IPS DF 6.9 (cell line): Measurements from ENCODE around the gene C10orf67.

Experiments
- DNase-seq: peaks from one replicate; pipeline ENCODE4 v3.0.0-alpha.2; 2013; ENCODE audit warnings: low read depth, low spot score
- H3K27ac ChIP-seq: one replicate; pipeline ENCODE4 v1.5.1; 2013; ENCODE audit warnings: low read length, control low read depth
- H3K27me3 ChIP-seq: 2 replicates; pipeline ENCODE4 v1.6.1; 2013; ENCODE audit warnings: mild to moderate bottlenecking, low read length; ENCODE audit not compliant: control insufficient read depth, insufficient read depth
- H3K36me3 ChIP-seq: 2 replicates; pipeline ENCODE4 v1.6.1; 2013; ENCODE audit warnings: low read length; ENCODE audit not compliant: control insufficient read depth, insufficient read depth
- H3K4me1 ChIP-seq: 2 replicates; pipeline ENCODE4 v1.6.1; 2013; ENCODE audit warnings: low read length; ENCODE audit not compliant: control insufficient read depth, insufficient read depth
- H3K4me3 ChIP-seq: 2 replicates; pipeline ENCODE4 v1.5.1; 2013; ENCODE audit warnings: mild to moderate bottlenecking, low read length
- H3K9me3 ChIP-seq: 2 replicates; pipeline ENCODE4 v1.6.1; 2013; ENCODE audit warnings: low read length, inconsistent platforms; ENCODE audit not compliant: control insufficient read depth, insufficient read depth
- WGBS: extraction: QIAGEN DNeasy Blood & Tissue Kit; methylation state at CpG from one replicate; pipeline ENCODE4 v1.1.7; 2013; ENCODE audit warnings: mixed read lengths, missing lambda C conversion rate; ENCODE audit not compliant: insufficient read length, insufficient coverage; 5-methylcytosine and 5-hydroxymethylcytosine counted together

Gene C10orf67

DNA sequence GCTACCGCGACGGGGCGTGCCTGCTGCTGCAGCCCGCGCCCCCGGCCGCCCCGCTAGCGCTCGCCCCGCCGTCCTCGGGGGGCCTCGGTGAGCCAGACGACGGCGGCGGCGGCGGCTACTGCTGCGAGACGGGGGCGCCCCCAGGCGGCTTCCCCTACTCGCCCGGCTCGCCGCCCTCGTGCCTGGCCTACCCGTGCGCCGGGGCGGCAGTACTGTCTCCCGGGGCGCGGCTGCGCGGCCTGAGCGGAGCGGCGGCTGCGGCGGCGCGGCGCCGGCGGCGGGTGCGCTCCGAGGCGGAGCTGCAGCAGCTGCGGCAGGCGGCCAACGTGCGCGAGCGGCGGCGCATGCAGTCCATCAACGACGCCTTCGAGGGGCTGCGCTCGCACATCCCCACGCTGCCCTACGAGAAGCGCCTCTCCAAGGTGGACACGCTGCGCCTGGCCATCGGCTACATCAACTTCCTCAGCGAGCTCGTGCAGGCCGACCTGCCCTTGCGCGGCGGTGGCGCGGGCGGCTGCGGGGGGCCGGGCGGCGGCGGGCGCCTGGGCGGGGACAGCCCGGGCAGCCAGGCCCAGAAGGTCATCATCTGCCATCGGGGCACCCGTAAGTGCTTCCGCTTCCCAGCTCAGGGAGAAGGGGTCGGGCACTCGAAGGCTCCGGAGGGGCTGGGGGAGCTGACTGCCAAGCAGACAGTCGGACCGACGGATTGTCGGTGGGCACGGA is 151.7 kb downstream of the C10orf67 start:
- H3K27ac ChIP-seq, result no peak overlapping the region
- no CpG with 5 or more reads among the region's 100 CpGs for WGBS
- no peaks in the 10 kb centered on the region for H3K9me3 ChIP-seq
- H3K27me3 ChIP-seq, result peaks cover 88% of the 10 kb centered on the region
- no peak for DNase-seq
- no peaks in the 10 kb centered on the region for H3K36me3 ChIP-seq
- H3K4me1 ChIP-seq, result peaks cover 5% of the 10 kb centered on the region; the same call in 1 of the 2 replicates
- H3K4me3 ChIP-seq, result peak overlapping the region; percentile 13; the same call in 1 of the 2 replicates

DNA sequence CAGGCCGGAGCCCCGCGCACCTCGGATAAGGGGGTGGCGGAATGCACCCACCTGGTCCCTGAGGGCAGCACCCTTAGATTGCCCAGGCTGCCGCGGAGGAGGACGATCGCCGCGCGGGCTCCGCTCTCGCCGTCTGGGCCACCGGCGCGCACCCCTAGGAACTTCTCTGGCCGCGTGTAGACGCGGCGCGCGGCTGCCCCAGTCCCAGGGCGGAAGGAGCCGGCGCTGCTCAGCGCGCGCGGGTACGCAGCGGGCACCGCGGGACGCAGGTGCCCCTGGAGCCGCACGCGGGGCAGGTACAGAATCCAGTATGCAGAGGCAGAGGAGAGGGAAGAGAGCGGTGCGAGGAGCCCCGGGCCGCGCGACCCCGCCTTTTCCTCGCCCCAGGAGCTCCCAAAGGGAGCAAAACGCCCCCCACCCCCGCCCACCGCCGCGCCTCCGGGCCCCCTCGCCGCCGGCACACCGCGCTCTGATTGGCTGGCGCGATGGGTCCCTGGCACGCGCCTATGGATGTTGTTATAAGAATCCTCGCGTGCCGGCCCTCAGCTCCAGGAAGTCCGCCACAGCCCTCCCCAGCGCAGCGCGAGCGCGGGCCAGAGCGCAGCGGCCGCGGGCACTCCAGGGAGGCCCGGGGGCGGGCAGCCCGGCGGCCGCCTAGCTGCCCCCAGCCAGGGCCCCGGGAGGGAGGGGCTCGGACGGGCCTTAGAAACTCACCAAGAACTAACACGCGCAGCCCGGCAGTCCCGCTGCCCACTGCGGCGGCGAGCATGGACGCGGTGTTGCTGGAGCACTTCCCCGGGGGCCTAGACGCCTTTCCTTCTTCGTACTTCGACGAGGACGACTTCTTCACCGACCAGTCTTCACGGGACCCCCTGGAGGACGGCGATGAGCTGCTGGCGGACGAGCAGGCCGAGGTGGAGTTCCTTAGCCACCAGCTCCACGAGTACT is 152.6 kb downstream of the C10orf67 start, which contains the start of gene PTF1A:
Gene PTF1A (plus strand): TSS at position 549 of the 948 bp plus-strand sequence. CDS start 219 bp downstream, at position 768.
- Histone ChIP-seq H3K27ac (no peak within 1 kb of the TSS), H3K36me3 (no peaks in the 10 kb centered on the region), H3K27me3 (peaks cover 87% of the 10 kb centered on the region), H3K4me1 (peaks cover 6% of the 10 kb centered on the region; the same call in 1 of the 2 replicates), H3K9me3 (no peaks in the 10 kb centered on the region), H3K4me3 (peak within 1 kb of the TSS; percentile 13; the same call in 1 of the 2 replicates)
- WGBS, result no CpG with 5 or more reads among the region's 107 CpGs
- DNase-seq, result no peak

DNA sequence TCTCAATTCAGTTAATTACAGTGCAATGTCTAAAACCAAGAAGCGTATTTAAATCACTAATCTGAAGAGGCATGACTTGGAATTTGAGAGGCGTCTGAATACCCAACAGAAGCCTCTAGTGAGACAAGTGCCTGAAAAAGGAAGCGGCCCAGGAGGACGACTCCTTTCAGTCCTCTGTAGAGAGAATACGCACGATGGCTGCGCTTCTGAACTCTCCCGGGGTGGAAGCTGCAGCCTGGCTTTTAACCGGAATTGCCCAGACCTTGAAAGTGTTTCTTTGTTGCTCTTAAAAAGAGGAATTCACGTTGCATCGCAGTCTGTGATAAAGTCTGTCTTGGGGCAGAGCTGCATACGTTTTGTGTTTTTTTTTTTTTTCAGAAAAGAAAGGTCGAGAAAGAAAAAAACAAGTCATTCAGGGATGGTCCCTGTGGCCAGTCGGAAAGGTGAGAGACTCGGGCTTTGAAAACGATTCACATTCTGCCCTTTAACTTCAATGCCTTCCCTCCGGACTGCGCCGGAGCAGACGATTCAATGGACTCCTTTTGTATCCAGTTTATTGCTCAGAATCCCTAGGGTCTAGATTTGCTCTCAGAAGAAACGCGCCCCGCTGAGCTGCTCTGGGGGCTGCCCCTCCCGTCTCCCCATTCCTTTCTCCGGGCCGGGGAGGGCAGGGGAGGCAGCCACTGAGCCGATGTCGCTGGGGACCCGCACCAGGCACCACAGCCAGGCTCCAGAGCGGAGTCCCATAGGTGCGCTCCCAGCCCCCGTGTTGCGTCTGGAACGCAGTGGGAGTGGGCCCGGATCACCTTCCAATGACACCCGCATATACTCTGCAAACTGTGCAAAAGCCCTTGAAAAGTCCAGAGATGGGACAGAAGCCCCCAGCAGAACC is 153.5 kb downstream of the C10orf67 start:
- H3K4me1 ChIP-seq, result peaks cover 7% of the 10 kb centered on the region; the same call in 1 of the 2 replicates
- H3K27ac ChIP-seq, result no peak overlapping the region
- no peak overlapping the region; the same call in 1 of the 2 replicates for H3K4me3 ChIP-seq
- peaks cover 81% of the 10 kb centered on the region for H3K27me3 ChIP-seq
- DNase-seq, result no peak
- WGBS, result no CpG with 5 or more reads among the region's 36 CpGs
- no peaks in the 10 kb centered on the region for H3K9me3 ChIP-seq
- H3K36me3 ChIP-seq, result no peaks in the 10 kb centered on the region

DNA sequence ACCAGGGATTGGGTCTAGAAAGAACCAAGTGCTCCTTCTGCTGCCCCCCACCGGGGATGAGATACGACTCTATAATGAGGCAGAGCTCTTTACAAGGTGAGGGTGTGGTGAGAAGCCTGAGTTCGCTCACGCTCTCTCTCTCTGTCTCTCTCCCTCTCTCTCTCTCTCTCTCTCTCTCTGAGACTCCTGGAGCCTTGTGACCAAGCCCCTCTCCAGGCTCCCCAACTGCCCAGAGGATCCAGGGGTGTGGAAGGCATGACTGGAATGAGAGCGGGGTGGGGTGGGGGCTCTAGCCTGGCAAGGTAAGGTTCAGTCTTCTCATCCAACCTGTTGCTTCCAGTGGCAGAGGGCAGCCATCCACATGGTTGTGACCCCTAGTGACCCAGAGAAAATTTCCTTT is 155.6 kb downstream of the C10orf67 start:
- no CpG with 5 or more reads among the region's 5 CpGs for WGBS
- peaks cover 62% of the 10 kb centered on the region for H3K27me3 ChIP-seq

DNA sequence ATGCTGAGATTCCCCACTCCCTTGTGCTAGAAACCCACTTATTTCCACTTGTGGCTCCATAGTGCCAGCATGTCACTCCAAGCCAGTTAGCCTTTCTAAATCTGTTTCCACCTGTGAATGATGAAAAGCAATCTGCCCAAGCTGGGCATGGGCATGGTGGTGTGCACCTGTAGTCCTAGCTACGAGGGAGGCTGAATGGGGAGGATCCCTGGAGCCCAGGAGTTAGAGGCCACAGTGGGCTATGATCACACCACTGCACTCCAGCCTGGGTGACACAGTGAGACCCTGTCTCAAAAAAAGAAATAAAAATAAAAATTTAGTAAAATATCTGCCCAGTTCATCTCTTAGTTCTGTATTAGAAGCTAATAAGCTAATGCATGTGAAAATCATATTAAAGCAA is 157.4 kb downstream of the C10orf67 start:
- no peak overlapping the region for H3K4me3 ChIP-seq
- H3K4me1 ChIP-seq, result 0 out of 2 replicates have a peak, but pooled peaks cover 5% of the 10 kb centered on the region
- WGBS, result no CpG with 5 or more reads among the region's 1 CpG
- no peaks in the 10 kb centered on the region for H3K36me3 ChIP-seq
- H3K27me3 ChIP-seq, result peaks cover 56% of the 10 kb centered on the region
- no peak for DNase-seq
- H3K27ac ChIP-seq, result no peak overlapping the region
- H3K9me3 ChIP-seq, result no peaks in the 10 kb centered on the region

More for the DNA sequence above, 155.6 kb downstream of the C10orf67 start:
- H3K9me3 ChIP-seq, result no peaks in the 10 kb centered on the region
- no peak overlapping the region for H3K4me3 ChIP-seq
- no peak overlapping the region for H3K27ac ChIP-seq
- H3K4me1 ChIP-seq, result peaks cover 5% of the 10 kb centered on the region; the same call in 1 of the 2 replicates
- H3K36me3 ChIP-seq, result no peaks in the 10 kb centered on the region
- no peak for DNase-seq

DNA sequence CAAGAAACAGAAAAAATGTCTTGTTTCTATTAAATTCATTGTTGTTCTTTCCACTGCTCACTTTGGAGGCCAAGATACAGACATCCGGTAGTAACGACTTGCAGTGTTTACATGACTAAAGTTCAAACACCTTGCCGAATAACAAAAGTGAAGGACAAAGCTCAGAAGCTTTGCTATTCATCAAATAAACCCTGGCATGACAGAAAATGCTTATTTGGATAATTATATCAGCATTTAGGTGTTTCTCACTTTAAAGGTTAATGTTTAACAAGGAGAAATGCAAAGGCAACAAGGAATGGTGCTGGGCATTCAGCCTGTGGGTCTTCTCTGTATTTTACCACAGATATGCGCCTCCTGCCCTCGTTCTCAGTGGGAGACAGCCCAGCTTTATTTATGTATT is 157.9 kb downstream of the C10orf67 start:
- Histone ChIP-seq H3K36me3 (no peaks in the 10 kb centered on the region), H3K4me1 (0 out of 2 replicates have a peak, but pooled peaks cover 5% of the 10 kb centered on the region), H3K9me3 (no peaks in the 10 kb centered on the region), H3K27ac (no peak overlapping the region), H3K27me3 (peaks cover 54% of the 10 kb centered on the region), H3K4me3 (no peak overlapping the region)
- DNase-seq, result no peak
- WGBS, result no CpG with 5 or more reads among the region's 5 CpGs

DNA sequence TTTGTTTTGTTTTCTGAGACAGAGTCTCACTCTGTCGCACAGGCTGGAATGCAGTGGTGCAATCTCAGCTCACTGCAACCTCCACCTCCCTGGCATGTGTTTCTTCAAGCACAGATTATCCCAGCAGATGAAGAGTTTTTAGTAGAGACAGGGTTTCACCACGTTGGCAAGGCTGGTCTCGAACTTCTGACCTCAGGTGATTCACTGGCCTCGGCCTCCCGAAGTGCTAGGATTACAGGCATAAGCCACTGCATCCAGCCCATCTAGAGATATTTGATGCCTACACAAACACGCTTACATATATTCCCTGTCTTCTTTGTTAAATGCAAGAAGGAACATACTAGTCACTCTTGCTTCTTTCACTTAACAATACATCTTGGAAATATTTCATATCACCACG is 158.4 kb downstream of the C10orf67 start:
- Histone ChIP-seq H3K9me3 (no peaks in the 10 kb centered on the region), H3K4me3 (no peak overlapping the region), H3K4me1 (0 out of 2 replicates have a peak, but pooled peaks cover 2% of the 10 kb centered on the region), H3K27me3 (peaks cover 49% of the 10 kb centered on the region), H3K27ac (no peak overlapping the region), H3K36me3 (no peaks in the 10 kb centered on the region)
- DNase-seq, result no peak
- whole genome bisulfite sequencing, result no CpG with 5 or more reads among the region's 7 CpGs

DNA sequence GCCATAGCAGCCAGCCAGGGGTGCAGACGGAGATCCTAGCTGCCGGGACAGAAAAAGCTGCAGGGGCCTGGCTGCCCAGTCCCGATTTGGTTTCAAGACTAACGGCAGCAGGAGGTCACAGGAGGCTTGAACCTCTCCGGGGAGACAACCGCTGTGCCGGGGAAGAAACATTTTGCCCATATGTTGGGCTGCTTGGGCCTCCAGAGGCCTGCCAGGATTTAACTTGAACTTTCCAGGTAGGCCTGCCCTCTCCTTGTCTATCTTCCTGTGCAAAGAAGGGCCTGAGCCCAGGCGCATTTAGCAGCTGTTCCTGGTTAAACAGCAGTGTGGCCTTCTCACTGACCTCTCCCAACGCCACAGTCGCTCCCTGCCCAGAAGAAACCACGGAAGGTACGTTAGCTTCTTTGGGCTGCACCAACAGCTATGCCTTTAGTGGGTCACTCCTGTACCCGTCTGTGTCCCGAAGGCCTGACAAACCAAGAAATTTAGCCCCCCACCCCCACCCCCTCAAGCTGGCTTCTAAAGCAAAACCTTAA is 169.6 kb downstream of the C10orf67 start:
- no peak overlapping the region for H3K4me3 ChIP-seq
- peaks cover 5% of the 10 kb centered on the region for H3K4me1 ChIP-seq
- H3K36me3 ChIP-seq, result no peaks in the 10 kb centered on the region
- no CpG with 5 or more reads among the region's 14 CpGs for WGBS
- no peaks in the 10 kb centered on the region for H3K9me3 ChIP-seq
- H3K27ac ChIP-seq, result no peak overlapping the region
- H3K27me3 ChIP-seq, result peaks cover 77% of the 10 kb centered on the region
- DNase-seq, result no peak

DNA sequence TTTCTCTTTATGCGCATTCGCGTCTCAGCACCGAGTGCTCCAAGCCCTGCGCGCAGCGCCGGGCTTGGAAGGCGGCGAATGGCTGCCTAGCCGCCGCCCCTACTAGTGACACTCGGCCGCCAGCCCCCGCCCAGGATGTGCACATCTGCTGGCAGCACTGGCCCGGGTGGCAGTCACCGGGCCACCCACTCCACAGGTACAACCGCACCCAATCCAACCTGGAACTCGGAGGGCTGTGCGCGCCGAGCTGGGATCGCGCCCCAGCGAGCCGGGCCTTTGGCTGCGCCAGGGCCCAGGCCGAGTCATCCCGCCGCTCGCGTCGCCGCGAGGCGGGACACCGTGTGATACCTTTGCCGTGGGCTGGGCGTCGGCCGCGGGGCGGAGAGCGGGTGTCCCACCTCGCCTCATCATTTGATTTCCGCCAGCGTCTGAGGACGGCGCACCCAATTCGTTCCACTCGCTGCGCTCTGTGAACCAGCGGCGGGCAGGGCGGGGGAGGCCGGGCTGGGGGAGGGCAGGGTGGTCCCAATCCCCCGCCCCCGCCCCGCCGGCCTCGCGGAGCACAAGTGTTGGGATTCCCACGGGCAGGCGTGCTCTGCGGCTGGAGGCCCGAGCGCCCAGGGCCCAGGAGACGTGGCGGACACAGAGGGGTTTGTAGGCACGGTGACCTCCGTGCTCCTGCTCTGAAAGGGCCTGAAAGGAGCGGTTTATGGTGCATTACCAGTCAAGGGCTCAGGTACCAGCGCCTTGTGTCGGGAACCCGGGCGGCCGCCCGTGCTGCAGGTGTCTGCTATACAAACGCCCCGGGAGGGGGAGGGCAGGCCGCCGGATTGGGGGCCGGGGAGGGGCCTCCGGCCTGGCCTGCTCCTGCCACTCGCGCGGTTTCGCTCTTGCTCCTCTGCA is 170.3 kb downstream of the C10orf67 start:
- Histone ChIP-seq H3K4me1 (peaks cover 5% of the 10 kb centered on the region), H3K27me3 (peaks cover 80% of the 10 kb centered on the region), H3K36me3 (no peaks in the 10 kb centered on the region), H3K4me3 (peak overlapping the region; percentile 27; the same call in 1 of the 2 replicates), H3K27ac (no peak overlapping the region), H3K9me3 (no peaks in the 10 kb centered on the region)
- no CpG with 5 or more reads among the region's 88 CpGs for WGBS
- DNase-seq, result no peak
